Measurements from ENCODE around the gene WDR64.
"Not testable (repeated sequence)": the region's sequence is repeated elsewhere in the genome, so short reads cannot be mapped to it uniquely, and the experiment has no call there.

Gene WDR64

DNA sequence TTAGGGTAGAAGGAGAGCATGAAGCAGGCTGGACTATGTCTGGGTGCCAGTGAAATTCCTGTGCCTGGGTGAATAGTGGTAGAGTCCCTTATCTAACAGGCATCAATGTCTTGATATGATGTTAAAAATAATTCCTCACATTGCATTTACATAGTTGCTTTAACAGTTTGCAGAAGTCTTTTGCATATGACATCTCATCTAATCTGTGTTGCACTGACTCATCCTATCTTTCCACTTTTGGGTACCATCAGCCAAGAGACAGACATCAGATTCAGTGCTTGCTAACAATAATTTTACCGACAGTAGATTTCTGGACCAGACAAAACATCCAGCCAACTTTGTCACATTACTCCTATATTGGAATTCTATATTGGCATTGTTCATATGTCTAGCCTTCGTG lies 92.5 kb downstream of the WDR64 start:
- DNase-seq, result no peak

DNA sequence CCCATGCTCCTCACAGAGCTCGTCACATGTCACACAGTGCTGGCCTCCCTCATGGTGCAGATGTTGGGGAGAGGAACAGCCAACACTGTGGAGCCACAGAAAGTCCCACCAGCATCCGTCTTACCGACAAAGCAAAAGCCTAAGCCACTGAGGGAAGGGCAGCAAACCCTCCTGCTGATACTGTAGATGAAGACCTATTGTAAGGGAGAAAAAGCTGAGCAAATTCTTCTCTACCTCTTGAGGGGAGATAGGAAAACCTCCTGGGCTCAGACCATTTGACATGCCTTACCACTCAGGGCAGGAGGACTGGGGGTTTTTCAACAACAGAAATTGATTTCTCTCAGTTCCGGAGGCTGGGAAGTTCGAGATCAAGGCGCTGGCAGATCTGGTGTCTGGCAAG lies 95.9 kb downstream of the WDR64 start:
- DNase-seq, result no peak

DNA sequence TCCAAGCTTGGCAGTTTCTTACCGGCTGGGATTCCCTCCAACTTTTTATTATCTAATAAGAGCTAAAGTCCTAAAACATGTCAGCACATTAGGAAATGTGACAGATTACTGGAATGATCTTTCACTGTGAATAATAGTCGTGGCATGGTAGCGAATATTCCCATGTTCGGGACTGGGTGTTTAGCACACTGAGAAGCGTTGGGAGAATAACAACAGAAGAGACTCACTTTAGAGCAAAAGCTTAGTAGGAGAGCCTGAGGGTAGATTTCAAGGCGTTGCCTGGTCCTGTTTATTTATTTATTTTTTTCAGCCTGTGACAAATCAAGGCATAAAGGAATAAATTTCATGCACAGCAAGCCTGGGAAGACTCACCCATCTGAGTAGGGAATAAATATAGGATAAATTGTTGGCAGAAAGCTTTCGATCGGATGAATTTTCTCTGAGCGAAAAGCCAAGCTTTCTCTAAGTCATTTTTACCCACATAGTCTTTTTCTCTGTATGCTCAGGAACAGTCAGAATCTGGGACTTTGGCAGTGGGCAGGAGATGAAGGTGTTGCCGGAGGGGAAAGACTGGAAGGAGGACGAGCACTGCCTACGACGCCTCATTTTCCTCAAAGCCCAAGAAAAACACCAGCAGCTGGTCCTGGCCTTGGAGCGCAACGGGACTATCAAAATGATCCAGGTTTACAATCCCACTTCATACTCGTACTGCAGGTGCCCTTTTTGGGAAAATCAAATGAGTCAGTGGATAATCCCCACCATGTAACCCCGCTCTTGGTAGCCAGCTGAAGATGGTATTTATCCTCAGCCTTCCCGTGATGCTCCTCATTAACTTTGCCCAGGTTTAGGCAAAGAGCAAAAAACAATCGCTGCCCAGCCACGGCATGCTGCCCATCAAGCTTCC lies 97.2 kb downstream of the WDR64 start:
- DNase-seq, result no peak

DNA sequence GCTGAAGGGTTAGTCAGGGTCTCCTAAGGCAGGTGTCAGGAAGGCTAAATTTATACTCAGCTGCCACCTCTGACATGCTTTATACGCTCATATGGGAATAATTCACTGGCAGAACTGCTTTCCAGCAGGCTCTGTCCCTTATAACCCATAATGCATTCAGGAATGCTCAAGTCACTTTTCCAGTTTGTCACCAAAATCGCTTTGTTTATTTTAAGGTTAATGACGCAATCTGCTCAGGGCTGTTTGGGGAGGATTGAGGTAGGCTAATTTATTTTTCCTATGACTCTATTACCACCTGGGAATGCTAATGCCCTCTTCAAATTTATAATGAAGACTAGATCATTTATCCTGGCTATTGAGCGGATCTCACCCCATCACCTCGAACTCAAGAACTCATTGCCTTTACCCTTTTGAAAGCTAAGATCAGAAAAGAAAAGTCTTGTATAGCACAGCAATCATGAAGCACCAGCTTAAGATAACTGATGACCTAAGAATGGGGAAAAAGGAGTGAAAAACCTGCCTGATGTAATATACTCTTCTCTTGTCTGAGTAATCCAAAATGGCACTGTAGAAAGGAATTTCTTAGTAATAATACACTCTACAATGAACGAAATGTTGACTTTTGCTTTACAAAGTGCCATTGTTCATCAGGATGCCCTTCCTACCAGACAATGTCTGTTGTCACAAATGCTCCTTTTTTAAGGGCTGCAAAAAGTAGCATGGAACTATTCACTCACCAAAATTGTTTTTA lies 98.0 kb downstream of the WDR64 start:
- DNase-seq, result no peak

DNA sequence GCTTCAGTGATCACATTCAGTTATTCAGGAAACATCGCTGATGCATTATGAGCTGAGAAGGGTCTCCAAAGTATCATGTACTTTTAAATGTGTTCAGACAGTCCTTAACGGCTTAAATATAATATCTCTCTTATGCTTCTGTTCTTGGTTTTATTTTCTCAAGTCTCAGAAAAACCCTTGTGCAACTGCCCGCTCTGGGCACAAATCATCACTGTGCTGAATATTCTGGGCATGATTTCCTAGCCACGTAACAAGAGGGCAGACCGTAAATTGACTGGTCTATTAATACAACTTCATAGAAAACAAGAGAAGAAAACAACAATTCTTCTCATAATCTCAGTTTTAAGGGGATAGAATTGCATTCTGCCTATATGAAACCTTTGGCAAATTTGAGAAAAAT lies 99.4 kb downstream of the WDR64 start:
- DNase-seq, result no peak

DNA sequence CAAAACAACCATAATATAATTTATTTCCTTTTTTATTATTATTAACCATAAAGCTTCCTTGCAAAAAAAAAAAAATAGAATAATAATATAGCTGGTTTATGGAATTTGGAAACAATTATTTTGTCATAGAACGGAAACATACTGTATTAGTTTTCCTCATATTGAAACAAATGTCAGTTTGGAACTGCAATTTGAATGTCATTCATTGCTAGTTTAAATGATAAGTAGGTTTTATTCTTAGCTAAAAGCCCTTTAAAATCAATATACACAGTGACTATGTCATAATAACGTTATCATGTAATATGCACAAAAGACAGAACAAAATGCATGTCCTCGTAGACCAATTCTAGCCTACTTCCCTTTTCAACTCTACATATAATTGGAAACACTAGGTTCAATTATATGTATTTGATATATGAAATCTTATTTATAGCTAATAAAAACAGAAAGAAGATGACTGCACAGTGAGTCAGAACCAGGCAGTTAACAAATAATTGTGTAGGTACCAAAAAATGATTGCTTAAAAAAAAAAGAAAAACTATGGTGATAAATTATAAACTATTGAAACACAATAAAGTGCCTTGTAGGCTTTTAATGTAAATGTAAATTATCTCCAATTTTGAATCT lies 110.7 kb downstream of the WDR64 start:
- DNase-seq, result no peak

DNA sequence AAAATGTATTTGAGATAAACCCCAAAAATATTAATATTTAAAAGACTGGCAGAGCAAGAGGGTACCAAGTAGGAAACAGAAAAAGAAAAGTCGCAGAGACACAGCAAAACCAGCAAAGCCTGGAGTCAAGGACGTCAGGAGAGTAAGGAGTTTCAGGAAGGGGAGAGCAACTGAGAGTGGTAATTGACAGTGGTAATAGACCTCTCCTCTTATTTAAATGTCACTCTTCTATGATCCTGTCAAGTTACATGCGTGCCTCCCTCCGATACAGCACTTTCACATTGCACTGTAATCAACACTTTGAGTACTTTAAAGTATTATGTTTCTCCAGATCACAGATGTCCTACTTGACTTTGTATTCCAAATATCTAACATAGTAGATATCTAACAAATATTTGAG lies 113.3 kb downstream of the WDR64 start:
- DNase-seq, result no peak

DNA sequence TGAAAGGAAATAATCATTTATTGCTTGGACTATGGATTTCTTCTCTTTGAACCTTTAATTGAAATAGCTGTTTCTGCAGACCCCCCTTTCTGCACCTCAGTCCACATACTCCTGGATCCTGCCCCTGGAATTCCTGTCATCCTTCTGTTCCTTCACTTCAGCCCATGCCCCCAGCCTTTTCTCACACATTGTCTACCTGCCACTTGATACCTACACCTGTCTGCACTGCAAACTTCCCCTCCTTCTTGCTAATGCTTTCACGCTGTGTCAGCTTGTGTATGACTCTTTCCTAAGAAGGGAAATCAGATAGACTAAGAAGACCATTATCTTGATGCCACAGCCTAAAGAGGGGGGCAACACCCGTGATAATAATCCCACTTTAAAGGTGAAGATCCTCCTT lies 115.7 kb downstream of the WDR64 start:
- DNase-seq, result no peak

DNA sequence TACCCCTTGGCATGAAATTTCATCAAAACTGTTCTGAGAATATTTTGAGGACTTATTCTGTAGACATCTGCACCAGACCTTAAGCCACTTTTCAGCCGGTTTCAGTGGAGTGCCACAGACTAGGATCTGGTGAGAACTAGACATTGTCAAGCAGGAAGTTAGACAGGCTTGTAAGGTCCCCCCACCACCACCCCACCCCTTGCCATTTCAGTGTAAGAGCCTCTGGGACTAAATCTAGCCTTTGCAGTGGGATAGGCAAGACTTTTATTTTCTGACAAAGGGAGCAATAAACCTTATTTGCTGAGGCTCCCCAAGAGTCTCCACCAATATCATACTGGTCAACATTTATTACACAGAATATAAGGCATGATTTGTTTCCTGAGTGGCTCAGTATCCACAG lies 118.0 kb downstream of the WDR64 start:
- DNase-seq, result no peak

DNA sequence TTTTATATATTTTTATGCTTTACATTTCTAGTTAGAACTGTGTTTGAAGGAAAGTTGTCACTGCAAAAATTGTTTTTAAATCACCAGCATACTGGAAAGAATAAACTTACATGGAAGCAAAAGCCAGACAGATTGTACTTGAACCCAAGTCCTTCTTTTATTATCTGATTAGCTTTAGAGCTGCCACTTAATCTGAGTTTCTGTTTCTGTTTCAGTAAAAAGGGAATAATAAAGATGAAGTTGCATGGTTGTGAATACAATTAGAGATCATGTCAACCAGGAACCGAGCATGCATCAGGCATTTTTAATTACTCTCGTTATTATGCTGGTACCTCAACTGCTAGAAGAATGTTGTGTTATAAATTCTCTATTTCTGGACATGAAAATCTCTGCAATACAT lies 119.0 kb downstream of the WDR64 start:
- no peak for DNase-seq

DNA sequence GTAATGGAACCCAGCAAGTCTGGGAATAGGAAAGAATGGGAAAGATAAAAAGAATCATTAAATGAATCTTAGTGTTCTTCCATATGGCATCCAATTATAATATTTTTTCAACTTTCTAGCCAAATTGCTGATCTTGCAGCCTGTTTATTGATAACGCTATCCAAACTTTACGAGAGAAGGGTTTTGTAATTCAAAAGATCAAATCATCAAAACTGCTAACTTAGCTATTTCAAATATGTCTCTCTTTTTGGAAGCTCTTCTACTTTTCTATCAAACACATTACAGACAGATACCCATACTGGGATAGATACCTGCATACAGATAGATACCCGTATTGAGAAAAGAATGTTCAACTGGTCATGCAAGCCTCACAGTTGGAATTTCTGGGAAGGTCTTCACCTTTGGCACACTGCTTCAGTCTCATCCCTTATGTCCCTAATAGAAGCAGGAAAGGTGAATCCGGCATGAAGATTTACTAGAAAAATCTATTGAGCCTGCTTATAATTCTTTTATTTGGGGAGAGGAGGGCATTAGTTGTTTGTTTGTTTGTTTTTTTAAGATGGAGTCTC lies 120.9 kb downstream of the WDR64 start:
- no peak for DNase-seq

DNA sequence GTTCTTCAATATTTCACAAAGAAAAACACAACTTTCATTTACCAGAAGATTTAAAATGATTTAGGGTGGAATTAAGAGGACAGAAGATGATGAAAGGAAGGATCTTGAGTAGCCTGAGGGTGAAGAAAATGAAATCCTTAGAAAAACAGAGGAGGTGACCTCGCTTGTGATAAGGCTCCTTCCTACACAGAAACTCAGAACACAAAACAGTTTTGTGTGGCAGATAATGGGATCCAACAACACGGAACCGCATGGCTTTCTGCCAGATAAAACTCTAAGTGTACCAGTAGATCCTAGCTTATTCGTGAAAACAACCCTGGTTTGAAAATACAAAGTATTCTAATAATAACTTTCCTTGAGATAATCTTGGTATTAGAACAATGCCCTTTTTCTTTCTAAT lies 121.9 kb downstream of the WDR64 start:
- DNase-seq, result no peak

DNA sequence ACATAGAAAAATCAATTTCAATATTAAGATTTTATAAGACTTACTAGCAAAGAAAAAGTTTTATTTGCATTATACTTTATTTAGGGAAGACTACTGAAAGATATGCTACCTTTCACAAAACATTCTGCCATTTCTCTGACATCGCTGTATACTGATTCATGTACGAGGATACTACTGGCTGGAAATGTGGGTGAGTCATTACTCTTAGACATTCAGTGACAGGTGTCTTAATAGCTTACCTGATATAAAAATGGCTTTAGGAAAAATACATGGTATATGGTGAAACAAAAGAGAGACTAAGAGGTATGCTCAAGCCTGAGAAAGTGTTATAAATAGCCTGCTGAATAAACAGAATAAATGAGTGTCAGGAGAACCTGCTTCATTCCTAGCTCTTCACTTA lies 122.9 kb downstream of the WDR64 start:
- no peak for DNase-seq

DNA sequence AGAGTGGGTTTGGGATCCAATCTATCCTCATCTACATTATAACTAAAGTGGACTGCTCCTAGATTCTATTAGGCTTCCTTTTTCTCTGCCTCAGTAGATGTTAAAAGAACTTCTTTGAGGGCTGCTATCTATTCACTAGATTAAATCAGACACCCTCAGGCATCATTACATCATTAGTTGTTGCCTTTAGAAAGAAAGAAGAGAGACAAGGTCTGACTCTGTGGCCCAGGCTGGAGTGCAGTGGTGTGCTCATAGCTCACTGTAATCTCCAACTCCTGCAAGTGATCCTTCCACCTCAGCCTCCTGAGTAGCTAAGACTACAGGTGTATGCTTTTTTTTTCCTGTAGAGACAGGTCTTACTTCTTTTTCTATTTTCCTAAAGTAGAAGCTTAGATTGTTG lies 124.8 kb downstream of the WDR64 start:
- DNase-seq, result no peak

DNA sequence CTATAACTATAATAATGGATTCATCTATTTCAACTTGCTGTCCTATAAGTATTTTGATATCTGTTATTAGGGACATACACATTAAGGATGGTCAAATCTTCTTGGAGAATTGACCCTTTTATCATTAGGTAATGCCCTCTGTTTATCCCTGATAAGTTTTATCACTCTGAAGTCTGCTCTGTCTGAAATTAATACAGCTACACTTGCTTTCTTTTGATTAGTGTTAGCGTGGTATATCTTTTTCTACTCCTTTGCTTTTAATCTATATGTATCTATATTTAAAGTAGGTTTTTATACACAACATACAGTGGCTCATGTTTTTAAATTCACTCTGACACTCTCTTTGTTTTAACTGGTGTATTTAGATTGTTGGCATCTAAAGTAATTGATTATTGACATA lies 126.0 kb downstream of the WDR64 start:
- no peak for DNase-seq

DNA sequence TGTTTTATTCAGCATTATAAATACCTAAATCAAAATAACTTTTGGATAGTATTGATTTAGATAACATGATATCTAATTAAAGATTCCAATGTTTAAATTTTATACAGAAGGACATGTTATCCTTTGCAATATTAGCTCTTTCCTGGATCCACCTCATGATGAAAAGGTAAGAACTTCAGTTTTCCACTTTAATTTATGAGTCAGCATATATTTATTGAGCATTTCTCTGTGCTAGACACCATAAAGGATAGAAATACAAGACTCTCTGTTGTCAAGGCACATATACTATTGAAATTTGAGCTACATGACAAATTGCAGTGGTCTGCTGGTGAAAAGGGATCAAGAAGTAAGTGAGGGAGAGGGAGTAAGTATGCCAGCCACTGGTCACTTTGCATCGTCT lies 127.8 kb downstream of the WDR64 start:
- no peak for DNase-seq

DNA sequence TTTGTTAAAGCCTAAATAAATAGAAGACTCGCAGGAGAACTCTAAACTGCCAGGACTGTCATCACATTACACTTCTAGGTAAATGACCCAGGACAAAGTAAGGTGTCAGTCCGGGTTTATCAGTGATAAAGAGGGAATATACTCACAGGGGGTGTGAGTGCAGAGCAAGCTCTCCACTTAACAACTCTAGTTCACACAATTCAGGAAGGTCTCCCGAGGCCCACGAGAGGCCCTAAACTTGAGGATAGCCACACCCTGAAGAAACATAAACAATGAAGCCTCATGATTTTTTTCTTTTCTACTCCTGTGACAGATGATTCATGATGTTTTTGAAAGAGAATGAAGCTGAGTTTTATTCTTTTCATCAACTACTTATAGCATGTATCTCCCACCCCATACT lies 130.3 kb downstream of the WDR64 start:
- DNase-seq, result no peak

DNA sequence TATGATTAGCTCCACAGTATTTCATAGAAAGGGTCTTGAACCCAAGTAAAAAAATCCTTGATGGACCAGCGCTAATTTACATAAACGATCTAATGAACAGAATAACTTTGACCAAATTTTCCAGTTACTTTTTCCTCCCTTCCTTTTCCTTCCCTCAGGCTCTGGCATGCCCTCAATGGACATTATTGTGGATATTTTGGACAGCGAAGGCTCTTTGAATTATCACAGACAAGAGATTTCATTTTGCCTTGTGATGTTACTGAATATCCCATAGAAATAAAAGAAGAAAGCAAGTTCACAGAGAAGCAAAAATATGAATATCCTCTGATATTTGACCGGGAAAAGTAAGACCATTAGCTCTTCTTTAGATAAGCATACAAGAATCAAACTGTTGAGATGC lies 135.6 kb downstream of the WDR64 start:
- DNase-seq, result no peak

DNA sequence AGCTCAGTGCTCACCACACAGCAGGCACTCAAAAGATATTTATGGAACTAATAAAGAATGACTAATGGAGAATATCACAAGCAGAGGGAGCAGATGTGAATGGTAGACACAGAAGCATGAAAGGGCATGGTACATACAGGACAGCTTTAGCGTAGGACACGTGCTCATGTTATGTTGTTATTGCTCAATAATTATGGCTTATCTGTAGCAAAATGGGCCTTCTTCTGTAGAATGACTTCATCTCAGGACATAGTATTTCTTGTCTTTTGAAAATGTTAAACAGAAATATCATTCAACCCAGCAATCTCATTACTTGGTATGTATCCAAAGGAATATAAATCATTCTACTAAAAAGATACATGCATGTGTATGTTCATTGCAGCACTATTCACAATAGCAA lies 137.0 kb downstream of the WDR64 start:
- DNase-seq, result no peak

DNA sequence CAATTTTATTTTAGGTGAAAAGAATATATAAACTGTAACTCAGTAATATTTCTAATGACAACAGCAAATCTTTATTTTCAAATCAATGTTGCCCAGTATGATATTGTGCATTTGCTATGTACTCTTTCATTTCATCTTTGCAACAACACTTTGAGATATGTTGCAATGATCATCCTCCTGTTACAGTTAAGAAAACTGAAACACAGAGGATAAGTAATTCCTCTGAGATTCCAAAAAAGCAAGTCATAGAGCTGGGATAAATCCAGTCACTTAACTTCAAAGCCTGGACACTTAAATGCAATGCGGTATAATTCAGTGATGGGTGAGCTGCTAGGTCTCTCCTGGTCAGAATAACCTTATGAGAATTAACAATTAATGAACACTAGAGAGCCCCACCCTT lies 147.3 kb downstream of the WDR64 start:
- DNase-seq, result no peak

DNA sequence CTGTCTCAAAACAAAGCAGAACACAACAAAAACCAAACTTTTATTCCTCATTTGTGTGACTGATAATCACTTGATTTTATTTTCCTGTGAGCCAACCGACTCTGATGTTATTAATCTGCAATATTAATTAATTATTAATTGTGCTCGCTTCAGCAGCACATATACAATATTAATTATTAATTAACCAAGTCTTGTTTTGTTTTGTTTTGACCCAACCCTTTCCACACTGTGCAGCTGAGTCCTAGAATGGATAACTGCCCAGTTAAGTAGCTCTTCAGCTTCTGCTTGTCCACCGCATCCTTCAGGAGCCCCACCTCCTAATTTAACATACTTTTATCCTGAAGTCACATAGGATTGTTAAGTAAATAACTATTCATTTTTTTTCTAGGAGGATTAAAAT lies 148.6 kb downstream of the WDR64 start:
- DNase-seq, result no peak

DNA sequence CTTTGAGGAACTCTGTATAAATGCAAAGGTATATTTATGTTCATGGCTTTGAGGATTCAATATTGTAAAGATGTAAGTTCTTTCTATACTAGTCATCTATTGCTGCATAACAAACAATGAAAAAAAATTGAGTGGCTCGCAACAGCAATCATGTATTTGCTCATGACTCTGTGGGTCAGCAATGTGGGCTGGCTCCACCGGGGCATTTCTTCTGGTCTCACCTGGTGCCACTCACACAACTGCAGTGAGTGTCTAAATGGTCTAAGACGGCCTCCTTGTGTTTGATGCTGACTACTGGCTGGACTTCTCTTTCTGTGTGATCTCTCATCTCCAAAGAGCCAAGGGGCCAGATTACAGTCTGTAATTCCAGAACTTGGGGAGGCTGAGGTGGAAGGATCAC lies 150.8 kb downstream of the WDR64 start:
- no peak for DNase-seq

DNA sequence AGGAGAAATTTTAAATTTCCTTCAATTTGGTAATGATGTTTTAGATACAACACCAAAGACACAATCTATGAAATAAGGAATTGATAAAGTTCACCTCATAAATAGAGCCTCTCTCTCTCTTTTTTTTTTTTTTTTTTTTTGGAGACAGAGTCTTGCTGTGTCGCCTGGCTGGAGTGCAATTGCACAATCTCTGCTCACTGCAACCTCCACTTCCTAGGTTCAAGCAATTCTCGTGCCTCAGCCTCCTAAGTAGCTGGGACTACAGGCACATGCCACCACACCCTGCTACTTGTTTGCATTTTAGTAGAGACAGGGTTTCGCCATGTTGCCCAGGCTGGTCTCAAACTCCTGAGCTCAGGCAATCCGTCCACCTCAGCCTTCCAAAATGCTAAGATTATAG lies 152.6 kb downstream of the WDR64 start:
- DNase-seq, result not testable (repeated sequence)

DNA sequence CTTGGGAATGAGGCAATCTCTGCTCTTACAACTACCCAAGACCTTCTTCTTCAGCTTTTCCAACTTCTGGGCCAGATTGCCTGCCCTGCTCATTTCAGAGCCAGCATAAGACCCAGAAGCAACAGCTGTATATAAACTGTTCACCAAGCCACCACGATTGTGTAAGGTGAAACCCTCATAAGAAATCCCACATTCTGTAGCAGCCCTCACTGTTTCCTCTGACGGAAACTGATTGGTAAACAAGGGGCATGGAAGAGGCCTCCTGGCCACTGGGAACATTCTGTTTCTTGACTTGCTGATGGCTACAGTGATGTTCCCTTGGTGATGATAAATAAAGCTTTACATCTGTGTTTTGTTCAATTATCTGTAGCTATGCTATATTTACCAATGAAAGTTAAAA lies 156.2 kb downstream of the WDR64 start:
- no peak for DNase-seq
